Esophagus (tissue), 2 donors: ENCODE measurements around the gene GNA14. TPM values are rescaled to one million over a fixed set of nuclear protein-coding genes. Genes with fewer than 3 reads are reported as not detected.
"Not testable (repeated sequence)": the region's sequence is repeated elsewhere in the genome, so short reads cannot be mapped to it uniquely, and the experiment has no call there.

Source experiments
- H3K27ac ChIP-seq, 2 donors: one replicate each; pipeline ENCODE4 v1.5.1; 2013; ENCODE audit warnings: low read depth in 2 of 2, mild to moderate bottlenecking in 2 of 2, inconsistent platforms in 1 of 2, low read length in 1 of 2, moderate library complexity in 1 of 2
- H3K27me3 ChIP-seq, 2 donors: one replicate each; pipeline ENCODE4 v1.6.1; 2013; ENCODE audit warnings: low read length in 2 of 2, control low read depth in 1 of 2, mild to moderate bottlenecking in 1 of 2; ENCODE audit not compliant: insufficient read depth in 2 of 2, control insufficient read depth in 1 of 2
- H3K36me3 ChIP-seq, 2 donors: one replicate each; pipeline ENCODE4 v1.6.1; 2013; ENCODE audit warnings: low read length in 1 of 2; ENCODE audit not compliant: control insufficient read depth in 2 of 2, insufficient read depth in 2 of 2
- H3K4me1 ChIP-seq, 2 donors: one replicate each; pipeline ENCODE4 v1.6.1; 2013; ENCODE audit warnings: low read length in 1 of 2; ENCODE audit not compliant: control insufficient read depth in 2 of 2, insufficient read depth in 2 of 2
- H3K4me3 ChIP-seq, 2 donors: one replicate each; pipeline ENCODE4 v1.5.1; 2013; ENCODE audit warnings: low read length in 2 of 2, mild to moderate bottlenecking in 2 of 2, low read depth in 1 of 2, moderate library complexity in 1 of 2
- H3K9me3 ChIP-seq, 2 donors: one replicate each; pipeline ENCODE4 v1.6.1; 2013; ENCODE audit warnings: mild to moderate bottlenecking in 2 of 2, low read depth in 1 of 2, low read length in 1 of 2, moderate library complexity in 1 of 2; ENCODE audit not compliant: control insufficient read depth in 2 of 2, insufficient read depth in 1 of 2
- WGBS, 2 donors: extraction: QIAGEN DNeasy Blood & Tissue Kit; methylation state at CpG; one replicate each; pipeline ENCODE4 v1.1.7; 2013; 5-methylcytosine and 5-hydroxymethylcytosine counted together
- polyA plus RNA-seq, 2 donors: library from polyadenylated mRNA; stranded (reverse); fragments of 200-250 nt; gene quantifications; one replicate each; pipeline ENCODE4 v1.2.3, GENCODE V29; 2013
- donor health status: healthy with polysubstance abuse.
- donor health status: Bipolar disorder and iron deficiency.

Gene GNA14
- polyA plus RNA-seq, 2 donors = 0.94 to 1.9 TPM

GRCh38 chr9:77420641-77421040 is 227.5 kb downstream of the GNA14 start:
- Histone ChIP-seq H3K27me3 (no peaks in the 10 kb centered on the region), H3K36me3 (peaks cover 0 to 4% of the 10 kb centered on the region in 2 donors), H3K4me1 (no peaks in the 10 kb centered on the region), H3K9me3 (no peaks in the 10 kb centered on the region), H3K27ac (no peak overlapping the region), H3K4me3 (no peak overlapping the region)
- WGBS, 2 donors = 87 to 89% methylated on average over 2 of the region's 2 CpGs

GRCh38 chr9:77418226-77418625 is 229.9 kb downstream of the GNA14 start:
- Histone ChIP-seq H3K36me3 (no peaks in the 10 kb centered on the region), H3K9me3 (no peaks in the 10 kb centered on the region), H3K4me3 (no peak overlapping the region), H3K4me1 (no peaks in the 10 kb centered on the region), H3K27me3 (no peaks in the 10 kb centered on the region), H3K27ac (no peak overlapping the region)

GRCh38 chr9:77417566-77417965 is 230.6 kb downstream of the GNA14 start:
- H3K27ac ChIP-seq = no peak overlapping the region
- no peak overlapping the region for H3K4me3 ChIP-seq
- no peaks in the 10 kb centered on the region for H3K36me3 ChIP-seq
- H3K27me3 ChIP-seq = no peaks in the 10 kb centered on the region
- WGBS, 2 donors = 41 to 60% methylated on average over 5 of the region's 5 CpGs
- no peaks in the 10 kb centered on the region for H3K9me3 ChIP-seq
- no peaks in the 10 kb centered on the region for H3K4me1 ChIP-seq

GRCh38 chr9:77408521-77408920 is 239.6 kb downstream of the GNA14 start:
- 92 to 96% methylated on average over 9 of the region's 9 CpGs for WGBS, 2 donors
- not testable (repeated sequence) for H3K4me1 ChIP-seq, H3K36me3 ChIP-seq, H3K4me3 ChIP-seq, H3K27ac ChIP-seq, H3K27me3 ChIP-seq, H3K9me3 ChIP-seq

GRCh38 chr9:77403239-77403638 is 244.9 kb downstream of the GNA14 start:
- H3K4me1 ChIP-seq = no peaks in the 10 kb centered on the region
- H3K36me3 ChIP-seq = peaks cover 0 to 3% of the 10 kb centered on the region in 2 donors
- WGBS, 2 donors = 83 to 87% methylated on average over 4 of the region's 4 CpGs
- no peak overlapping the region for H3K27ac ChIP-seq
- no peak overlapping the region for H3K4me3 ChIP-seq
- H3K9me3 ChIP-seq = no peaks in the 10 kb centered on the region
- no peaks in the 10 kb centered on the region for H3K27me3 ChIP-seq

- H3K27me3 ChIP-seq = no peaks in the 10 kb centered on the region
- H3K4me3 ChIP-seq = no peak overlapping the region
- H3K27ac ChIP-seq = no peak overlapping the region
- 74 to 83% methylated on average over 2 of the region's 2 CpGs for WGBS, 2 donors
- no peaks in the 10 kb centered on the region for H3K36me3 ChIP-seq
- H3K9me3 ChIP-seq = no peaks in the 10 kb centered on the region
- H3K4me1 ChIP-seq = no peaks in the 10 kb centered on the region
Observed at GRCh38 chr9:77402286-77402685, 245.8 kb downstream of the GNA14 start.

GRCh38 chr9:77399964-77400363 is 248.2 kb downstream of the GNA14 start:
- Histone ChIP-seq H3K4me3 (no peak overlapping the region), H3K27me3 (no peaks in the 10 kb centered on the region), H3K27ac (no peak overlapping the region), H3K36me3 (no peaks in the 10 kb centered on the region), H3K9me3 (no peaks in the 10 kb centered on the region), H3K4me1 (no peaks in the 10 kb centered on the region)
- 98% methylated on average over 1 of the region's 1 CpG for WGBS, 2 donors

- not testable (repeated sequence) for H3K4me3 ChIP-seq, H3K9me3 ChIP-seq, H3K36me3 ChIP-seq, H3K27me3 ChIP-seq, H3K27ac ChIP-seq, H3K4me1 ChIP-seq
- WGBS, 2 donors = 74 to 85% methylated on average over 9 of the region's 9 CpGs
Observed at GRCh38 chr9:77398581-77398980, 249.5 kb downstream of the GNA14 start.

GRCh38 chr9:77392328-77392727 is 255.8 kb downstream of the GNA14 start:
- H3K36me3 ChIP-seq = no peaks in the 10 kb centered on the region
- 92 to 96% methylated on average over 7 of the region's 7 CpGs for WGBS, 2 donors
- no peak overlapping the region for H3K27ac ChIP-seq
- no peaks in the 10 kb centered on the region for H3K9me3 ChIP-seq
- no peaks in the 10 kb centered on the region for H3K4me1 ChIP-seq
- no peaks in the 10 kb centered on the region for H3K27me3 ChIP-seq
- H3K4me3 ChIP-seq = no peak overlapping the region

GRCh38 chr9:77391834-77392233 is 256.3 kb downstream of the GNA14 start:
- no peaks in the 10 kb centered on the region for H3K4me1 ChIP-seq
- H3K9me3 ChIP-seq = no peaks in the 10 kb centered on the region
- 82 to 97% methylated on average over 3 of the region's 3 CpGs for WGBS, 2 donors
- H3K4me3 ChIP-seq = no peak overlapping the region
- H3K27me3 ChIP-seq = no peaks in the 10 kb centered on the region
- no peak overlapping the region for H3K27ac ChIP-seq
- no peaks in the 10 kb centered on the region for H3K36me3 ChIP-seq
